ENCODE results near the gene SCYGR2. TPM values are rescaled to one million over a fixed set of nuclear protein-coding genes. Genes with fewer than 3 reads are reported as not detected.

SCYGR2 gene
- total and polyA plus RNA-seq, 7 experiments from 2014 or later: not detected

- POLR2A ChIA-PET: no interaction called here
Measured at GRCh38 chr2:227595797-227596196, 2.9 kb upstream of the SCYGR2 start.

GRCh38 chr2:227597036-227597435 lies 1.7 kb upstream of the SCYGR2 start:
- no peak for ATAC-seq
- Histone ChIP-seq H3K4me1 (ENCODE audit: control insufficient read depth in 2 of 2, insufficient read depth in 2 of 2, low read length in 2 of 2) (no peaks in the 10 kb centered on the region), H3K4me3 (ENCODE audit: low read length) (no peak overlapping the region), H3K27me3 (ENCODE audit: control insufficient read depth in 2 of 2, insufficient read depth in 2 of 2, low read length in 2 of 2) (no peaks in the 10 kb centered on the region), H3K9me3 (ENCODE audit: control insufficient read depth in 2 of 3, low read length in 3 of 3) (no peaks in the 10 kb centered on the region), H3K36me3 (ENCODE audit: control insufficient read depth in 2 of 3, insufficient read depth in 3 of 3, low read length in 3 of 3) (no peaks in the 10 kb centered on the region), H3K27ac (ENCODE audit: low read depth, low read length) (no peak overlapping the region)
- no peak overlapping the region for H3K4me3 Mint-ChIP-seq
- ChIA-PET CTCF (no interaction called here), POLR2A (no interaction called here)
- H3K36me3 Mint-ChIP-seq: no peaks in the 10 kb centered on the region
- DNase-seq: no peak
- no peak overlapping the region for H3K27ac Mint-ChIP-seq
- peaks cover 24 to 55% (median 43%) of the 10 kb centered on the region in 5 donors for H3K27me3 Mint-ChIP-seq
- H3K4me1 Mint-ChIP-seq: peaks cover 0 to 13% (median 0%) of the 10 kb centered on the region in 7 donors
- intact Hi-C loops (cut with micrococcal nuclease): no loop called here
- H3K9me3 Mint-ChIP-seq: peaks cover 0 to 2% (median 0%) of the 10 kb centered on the region in 11 donors

More at GRCh38 chr2:227595797-227596196, 2.9 kb upstream of the SCYGR2 start:
- peaks cover 0 to 13% (median 0%) of the 10 kb centered on the region in 7 donors for H3K4me1 Mint-ChIP-seq
- no peak overlapping the region for H3K27ac Mint-ChIP-seq
- H3K36me3 Mint-ChIP-seq: peaks cover 0 to 3% (median 0%) of the 10 kb centered on the region in 5 donors
- intact Hi-C loops (cut with micrococcal nuclease): no loop called here
- no peaks in the 10 kb centered on the region for H3K36me3 ChIP-seq (ENCODE audit: control insufficient read depth in 2 of 3, insufficient read depth in 3 of 3, low read length in 3 of 3)
- H3K27ac ChIP-seq (ENCODE audit: low read depth, low read length): no peak overlapping the region
- no peaks in the 10 kb centered on the region for H3K27me3 ChIP-seq (ENCODE audit: control insufficient read depth in 2 of 2, insufficient read depth in 2 of 2, low read length in 2 of 2)
- no peak overlapping the region for H3K4me3 Mint-ChIP-seq
- no peak overlapping the region for H3K4me3 ChIP-seq (ENCODE audit: low read length)
- CTCF ChIA-PET: no interaction called here
- peaks cover 24 to 54% (median 44%) of the 10 kb centered on the region in 5 donors for H3K27me3 Mint-ChIP-seq
- H3K9me3 ChIP-seq (ENCODE audit: control insufficient read depth in 2 of 3, low read length in 3 of 3): no peaks in the 10 kb centered on the region
- peaks cover 0 to 3% (median 0%) of the 10 kb centered on the region in 11 donors for H3K9me3 Mint-ChIP-seq
- DNase-seq: no peak
- ATAC-seq: no peak
- no peaks in the 10 kb centered on the region for H3K4me1 ChIP-seq (ENCODE audit: control insufficient read depth in 2 of 2, insufficient read depth in 2 of 2, low read length in 2 of 2)

- H3K36me3 ChIP-seq (ENCODE audit: control insufficient read depth in 2 of 3, insufficient read depth in 3 of 3, low read length in 3 of 3): no peaks in the 10 kb centered on the region
- DNase-seq (no peak), ATAC-seq (no peak)
- POLR2A ChIA-PET: no interaction called here
- no peak overlapping the region for H3K27ac ChIP-seq (ENCODE audit: low read depth, low read length)
- H3K27me3 Mint-ChIP-seq: peaks cover 16 to 53% (median 48%) of the 10 kb centered on the region in 5 donors
- H3K9me3 Mint-ChIP-seq: peaks cover 0 to 2% (median 0%) of the 10 kb centered on the region in 11 donors
- H3K4me3 ChIP-seq (ENCODE audit: low read length): no peak overlapping the region
- CTCF ChIA-PET: no interaction called here
- no peak overlapping the region for H3K27ac Mint-ChIP-seq
- H3K4me3 Mint-ChIP-seq: no peak overlapping the region
- H3K36me3 Mint-ChIP-seq: no peaks in the 10 kb centered on the region
- H3K27me3 ChIP-seq (ENCODE audit: control insufficient read depth in 2 of 2, insufficient read depth in 2 of 2, low read length in 2 of 2): no peaks in the 10 kb centered on the region
- H3K9me3 ChIP-seq (ENCODE audit: control insufficient read depth in 2 of 3, low read length in 3 of 3): no peaks in the 10 kb centered on the region
- H3K4me1 ChIP-seq (ENCODE audit: control insufficient read depth in 2 of 2, insufficient read depth in 2 of 2, low read length in 2 of 2): no peaks in the 10 kb centered on the region
- H3K4me1 Mint-ChIP-seq: peaks cover 0 to 5% (median 0%) of the 10 kb centered on the region in 7 donors
- intact Hi-C loops (cut with micrococcal nuclease): no loop called here
Measured at GRCh38 chr2:227597998-227598397, 695 bp upstream of the SCYGR2 start.

- Histone ChIP-seq H3K27ac (ENCODE audit: low read depth, low read length) (no peak overlapping the region), H3K36me3 (ENCODE audit: control insufficient read depth in 2 of 3, insufficient read depth in 3 of 3, low read length in 3 of 3) (no peaks in the 10 kb centered on the region), H3K4me1 (ENCODE audit: control insufficient read depth in 2 of 2, insufficient read depth in 2 of 2, low read length in 2 of 2) (no peaks in the 10 kb centered on the region), H3K27me3 (ENCODE audit: control insufficient read depth in 2 of 2, insufficient read depth in 2 of 2, low read length in 2 of 2) (no peaks in the 10 kb centered on the region), H3K4me3 (ENCODE audit: low read length) (no peak overlapping the region), H3K9me3 (ENCODE audit: control insufficient read depth in 2 of 3, low read length in 3 of 3) (no peaks in the 10 kb centered on the region)
- intact Hi-C loops (cut with micrococcal nuclease): no loop called here
- H3K27ac Mint-ChIP-seq: no peak overlapping the region
- ATAC-seq (no peak), DNase-seq (no peak)
- H3K27me3 Mint-ChIP-seq: peaks cover 12 to 54% (median 42%) of the 10 kb centered on the region in 5 donors
- H3K9me3 Mint-ChIP-seq: peaks cover 0 to 2% (median 0%) of the 10 kb centered on the region in 11 donors
- CTCF ChIA-PET: no interaction called here
- POLR2A ChIA-PET: no interaction called here
- H3K4me3 Mint-ChIP-seq: no peak overlapping the region
- no peaks in the 10 kb centered on the region for H3K36me3 Mint-ChIP-seq
- no peaks in the 10 kb centered on the region for H3K4me1 Mint-ChIP-seq
Measured at GRCh38 chr2:227602358-227602757, 3.7 kb downstream of the SCYGR2 start.

GRCh38 chr2:227606476-227606875 lies 7.8 kb downstream of the SCYGR2 start:
- ChIA-PET POLR2A (no interaction called here), CTCF (no interaction called here)
- H3K9me3 Mint-ChIP-seq: no peaks in the 10 kb centered on the region
- no peak overlapping the region for H3K27ac ChIP-seq (ENCODE audit: low read depth, low read length)
- ATAC-seq (no peak), DNase-seq (no peak)
- no peaks in the 10 kb centered on the region for H3K36me3 Mint-ChIP-seq
- no peaks in the 10 kb centered on the region for H3K36me3 ChIP-seq (ENCODE audit: control insufficient read depth in 2 of 3, insufficient read depth in 3 of 3, low read length in 3 of 3)
- H3K27me3 Mint-ChIP-seq: peaks cover 34 to 62% (median 48%) of the 10 kb centered on the region in 5 donors
- intact Hi-C loops (cut with micrococcal nuclease): no loop called here
- no peaks in the 10 kb centered on the region for H3K9me3 ChIP-seq (ENCODE audit: control insufficient read depth in 2 of 3, low read length in 3 of 3)
- H3K4me3 ChIP-seq (ENCODE audit: low read length): no peak overlapping the region
- peaks cover 0 to 17% (median 9%) of the 10 kb centered on the region in 7 donors for H3K4me1 Mint-ChIP-seq
- no peaks in the 10 kb centered on the region for H3K27me3 ChIP-seq (ENCODE audit: control insufficient read depth in 2 of 2, insufficient read depth in 2 of 2, low read length in 2 of 2)
- no peak overlapping the region for H3K27ac Mint-ChIP-seq
- H3K4me1 ChIP-seq (ENCODE audit: control insufficient read depth in 2 of 2, insufficient read depth in 2 of 2, low read length in 2 of 2): peaks cover 0 to 4% of the 10 kb centered on the region in 2 donors
- H3K4me3 Mint-ChIP-seq: no peak overlapping the region

- no peaks in the 10 kb centered on the region for H3K9me3 Mint-ChIP-seq
- Histone ChIP-seq H3K27me3 (ENCODE audit: control insufficient read depth in 2 of 2, insufficient read depth in 2 of 2, low read length in 2 of 2) (no peaks in the 10 kb centered on the region), H3K4me1 (ENCODE audit: control insufficient read depth in 2 of 2, insufficient read depth in 2 of 2, low read length in 2 of 2) (peaks cover 0 to 4% of the 10 kb centered on the region in 2 donors), H3K9me3 (ENCODE audit: control insufficient read depth in 2 of 3, low read length in 3 of 3) (no peaks in the 10 kb centered on the region), H3K27ac (ENCODE audit: low read depth, low read length) (no peak overlapping the region), H3K36me3 (ENCODE audit: control insufficient read depth in 2 of 3, insufficient read depth in 3 of 3, low read length in 3 of 3) (no peaks in the 10 kb centered on the region), H3K4me3 (ENCODE audit: low read length) (no peak overlapping the region)
- CTCF ChIA-PET: no interaction called here
- H3K27ac Mint-ChIP-seq: no peak overlapping the region
- ATAC-seq (peak; percentile 45), DNase-seq (no peak)
- POLR2A ChIA-PET: no interaction called here
- no peaks in the 10 kb centered on the region for H3K36me3 Mint-ChIP-seq
- no peak overlapping the region for H3K4me3 Mint-ChIP-seq
- peaks cover 0 to 17% (median 9%) of the 10 kb centered on the region in 7 donors for H3K4me1 Mint-ChIP-seq
- H3K27me3 Mint-ChIP-seq: peaks cover 40 to 59% (median 46%) of the 10 kb centered on the region in 5 donors
- intact Hi-C loops (cut with micrococcal nuclease): no loop called here
Measured at GRCh38 chr2:227607941-227608340, 9.2 kb downstream of the SCYGR2 start.

GRCh38 chr2:227608561-227609338 lies 10.1 kb downstream of the SCYGR2 start:
- POLR2A ChIA-PET: no interaction called here
- DNase-seq: no peak
- CTCF ChIA-PET: no interaction called here
- Mint-ChIP-seq H3K4me3 (peak overlapping the region in 1 of 10 donors; percentile 29), H3K27ac (peak overlapping the region in 1 of 9 donors; percentile 25), H3K4me1 (peaks cover 0 to 17% (median 9%) of the 10 kb centered on the region in 7 donors), H3K27me3 (peaks cover 40 to 51% (median 44%) of the 10 kb centered on the region in 5 donors), H3K9me3 (no peaks in the 10 kb centered on the region), H3K36me3 (no peaks in the 10 kb centered on the region)
- Histone ChIP-seq H3K27ac (ENCODE audit: low read depth, low read length) (no peak overlapping the region), H3K9me3 (ENCODE audit: control insufficient read depth in 2 of 3, low read length in 3 of 3) (no peaks in the 10 kb centered on the region), H3K36me3 (ENCODE audit: control insufficient read depth in 2 of 3, insufficient read depth in 3 of 3, low read length in 3 of 3) (no peaks in the 10 kb centered on the region), H3K4me3 (ENCODE audit: low read length) (no peak overlapping the region), H3K4me1 (ENCODE audit: control insufficient read depth in 2 of 2, insufficient read depth in 2 of 2, low read length in 2 of 2) (peaks cover 0 to 4% of the 10 kb centered on the region in 2 donors), H3K27me3 (ENCODE audit: control insufficient read depth in 2 of 2, insufficient read depth in 2 of 2, low read length in 2 of 2) (no peaks in the 10 kb centered on the region)
- intact Hi-C loops (cut with micrococcal nuclease): no loop called here
- ATAC-seq: peak; percentile 77
